Tibial artery (tissue), 4 donors: ENCODE measurements around the gene DNAH17.
A peak's percentile ranks its signal among the peaks of the same experiment; 100 is the strongest.

Experiments
- DNase-seq, 2 donors: peaks; one replicate each; pipeline ENCODE4 v3.0.0-alpha.2; 2019
- H3K27ac ChIP-seq, 2 donors: fragments of 200-600 bp; sonication (generic) in 1 of 2; 1 replicate in 1 of 2; 2 replicates in 1 of 2; pipeline ENCODE4 v1.5.1; 2018 to 2019; ENCODE audit warnings: mild to moderate bottlenecking in 1 of 2
- H3K27me3 ChIP-seq, 2 donors: fragments of 200-600 bp; sonication (generic) in 1 of 2; one replicate each; pipeline versions ENCODE4 v1.5.1 to v1.6.0; 2016 to 2019
- H3K36me3 ChIP-seq, 3 donors: fragments of 200-600 bp; sonication (generic) in 2 of 3; one replicate each; pipeline ENCODE4 v1.5.1; 2016 to 2019; ENCODE audit warnings: mild to moderate bottlenecking in 2 of 3
- H3K4me1 ChIP-seq, 4 donors: fragments of 200-600 bp; sonication (generic) in 2 of 4; 1 replicate in 3 of 4; 2 replicates in 1 of 4; pipeline ENCODE4 v1.5.1; 2016 to 2019
- H3K4me3 ChIP-seq, 2 donors: fragments of 200-600 bp; sonication (generic) in 1 of 2; 1 replicate in 1 of 2; 2 replicates in 1 of 2; pipeline ENCODE4 v1.5.1; 2018 to 2019; ENCODE audit warnings: mild to moderate bottlenecking in 2 of 2
- H3K9me3 ChIP-seq, 3 donors: fragments of 200-600 bp; sonication (generic) in 1 of 3; one replicate each; pipeline ENCODE4 v1.5.1; 2016 to 2019
- intact Hi-C: fragments of 100-400 bp; cut with DNase I; formaldehyde crosslinking; loops from one replicate; pipeline ENCODE4 v1.15.0; 2023; ENCODE audit warnings: low total_unique reads
- TF ChIP-seq, protein P1 (sequence below), 2 experiments: fragments of 200-600 bp in 1 of 2; fragments of 450-650 bp in 1 of 2; IDR thresholded peaks; one replicate each; pipeline ENCODE4 v1.5.1; 2017 to 2019; ENCODE audit warnings: antibody characterized with exemption in 2 of 2, mild to moderate bottlenecking in 1 of 2, moderate library complexity in 1 of 2

Gene DNAH17

DNA sequence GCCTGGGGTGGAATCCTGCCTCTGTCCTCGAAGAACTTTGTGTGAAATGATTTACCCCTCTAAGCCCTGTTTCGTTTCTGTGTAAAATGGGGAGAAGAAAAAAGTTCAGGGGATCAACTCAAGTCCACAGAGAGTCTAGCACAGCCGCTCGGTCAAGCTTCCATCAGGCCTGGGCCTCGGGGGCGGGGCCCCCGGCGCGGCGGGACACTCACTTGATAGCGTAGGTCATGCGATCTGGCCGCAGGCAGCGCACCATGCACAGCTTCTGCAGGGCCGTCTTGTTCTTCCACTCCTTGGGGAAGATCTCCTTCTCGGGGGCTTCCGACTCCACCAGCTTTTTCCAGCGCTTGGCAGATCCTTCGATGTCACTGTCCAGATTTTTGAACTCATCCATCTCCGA is 132.8 kb downstream of the DNAH17 start:
- intact Hi-C loops: no loop called here

DNA sequence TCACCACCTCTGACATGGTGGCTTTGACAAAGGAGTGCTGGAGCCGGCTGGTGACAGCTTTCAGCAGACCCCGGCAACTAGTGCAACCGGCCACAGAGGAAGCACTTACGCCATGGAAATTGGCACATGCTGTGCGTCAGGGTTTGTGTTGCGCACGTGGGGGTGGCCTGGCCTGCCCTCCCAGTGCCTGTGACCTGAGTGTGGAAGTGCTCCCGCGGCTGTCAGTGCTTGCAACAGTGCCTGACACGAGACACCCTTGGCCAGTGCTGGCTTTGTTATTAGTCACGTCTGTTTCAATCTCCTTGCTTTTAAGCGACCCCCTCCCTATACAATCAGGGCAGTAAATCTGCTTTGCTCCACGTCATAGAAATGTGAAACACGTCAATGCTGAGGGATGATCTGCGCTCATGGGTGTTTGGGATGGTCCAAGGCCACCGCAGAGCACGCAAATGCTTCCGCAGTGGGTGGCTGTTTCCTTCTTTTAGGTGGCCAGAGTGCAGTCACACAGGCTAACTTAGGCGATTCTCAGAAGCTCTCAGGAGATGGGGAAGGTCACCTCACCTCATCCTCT is 134.5 kb downstream of the DNAH17 start:
- TF ChIP-seq, protein P1, sequence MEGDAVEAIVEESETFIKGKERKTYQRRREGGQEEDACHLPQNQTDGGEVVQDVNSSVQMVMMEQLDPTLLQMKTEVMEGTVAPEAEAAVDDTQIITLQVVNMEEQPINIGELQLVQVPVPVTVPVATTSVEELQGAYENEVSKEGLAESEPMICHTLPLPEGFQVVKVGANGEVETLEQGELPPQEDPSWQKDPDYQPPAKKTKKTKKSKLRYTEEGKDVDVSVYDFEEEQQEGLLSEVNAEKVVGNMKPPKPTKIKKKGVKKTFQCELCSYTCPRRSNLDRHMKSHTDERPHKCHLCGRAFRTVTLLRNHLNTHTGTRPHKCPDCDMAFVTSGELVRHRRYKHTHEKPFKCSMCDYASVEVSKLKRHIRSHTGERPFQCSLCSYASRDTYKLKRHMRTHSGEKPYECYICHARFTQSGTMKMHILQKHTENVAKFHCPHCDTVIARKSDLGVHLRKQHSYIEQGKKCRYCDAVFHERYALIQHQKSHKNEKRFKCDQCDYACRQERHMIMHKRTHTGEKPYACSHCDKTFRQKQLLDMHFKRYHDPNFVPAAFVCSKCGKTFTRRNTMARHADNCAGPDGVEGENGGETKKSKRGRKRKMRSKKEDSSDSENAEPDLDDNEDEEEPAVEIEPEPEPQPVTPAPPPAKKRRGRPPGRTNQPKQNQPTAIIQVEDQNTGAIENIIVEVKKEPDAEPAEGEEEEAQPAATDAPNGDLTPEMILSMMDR (IDR thresholded peaks at IDR 0.05): no peak
- Histone ChIP-seq H3K27me3 (peaks cover 0 to 26% of the 10 kb centered on the region in 2 donors), H3K27ac (no peak overlapping the region), H3K4me1 (no peaks in the 10 kb centered on the region), H3K36me3 (no peaks in the 10 kb centered on the region), H3K4me3 (no peak overlapping the region), H3K9me3 (no peaks in the 10 kb centered on the region)
- intact Hi-C loops: no loop called here
- peak; percentile 69 to 83 for DNase-seq

More for the DNA sequence above, 132.8 kb downstream of the DNAH17 start:
- Histone ChIP-seq H3K36me3 (no peaks in the 10 kb centered on the region), H3K27me3 (peaks cover 0 to 23% of the 10 kb centered on the region in 2 donors), H3K9me3 (no peaks in the 10 kb centered on the region), H3K4me1 (no peaks in the 10 kb centered on the region), H3K4me3 (no peak overlapping the region), H3K27ac (no peak overlapping the region)
- DNase-seq: no peak
- TF ChIP-seq, protein P1 (IDR thresholded peaks at IDR 0.05): no peak

DNA sequence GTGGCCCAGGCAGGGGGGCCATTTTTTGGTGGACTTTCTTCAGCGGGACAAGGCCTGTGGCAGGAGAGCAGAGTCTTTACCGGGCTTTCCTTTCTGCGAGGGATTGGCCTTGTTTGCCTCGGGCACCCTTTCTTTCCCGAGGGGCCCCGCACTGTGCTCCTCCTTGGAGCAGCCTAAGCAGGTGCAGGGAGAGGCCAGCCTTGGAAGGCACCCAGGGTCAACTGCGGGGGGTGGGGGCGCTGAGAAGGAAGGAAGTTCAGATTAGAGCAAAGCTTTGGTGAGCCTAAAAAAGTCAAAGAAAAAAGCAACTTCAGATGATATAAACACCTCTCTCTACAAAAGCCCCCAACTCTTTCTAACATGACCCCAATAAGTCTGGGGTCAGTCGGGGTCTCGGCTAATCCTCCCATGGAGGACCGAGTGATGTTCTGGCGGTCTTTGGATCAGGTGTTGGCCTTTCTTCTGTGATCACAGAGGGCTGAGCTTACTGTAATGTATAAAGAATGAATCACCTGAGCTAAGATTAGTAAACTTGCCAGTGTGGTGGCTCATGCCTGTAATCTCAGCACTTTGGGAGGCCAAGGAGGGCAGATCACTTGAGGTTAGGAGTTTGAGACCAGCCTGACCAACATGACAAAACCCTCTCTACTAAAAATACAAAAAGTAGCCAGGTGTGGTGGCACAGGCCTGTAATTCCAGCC is 135.8 kb downstream of the DNAH17 start:
- H3K27me3 ChIP-seq: peaks cover 0 to 39% of the 10 kb centered on the region in 2 donors
- no peaks in the 10 kb centered on the region for H3K9me3 ChIP-seq
- H3K36me3 ChIP-seq: no peaks in the 10 kb centered on the region
- TF ChIP-seq, protein P1 (IDR thresholded peaks at IDR 0.05): no peak
- no peak overlapping the region for H3K4me3 ChIP-seq
- intact Hi-C loops: no loop called here
- H3K4me1 ChIP-seq: no peaks in the 10 kb centered on the region
- no peak overlapping the region for H3K27ac ChIP-seq
- DNase-seq: no peak

DNA sequence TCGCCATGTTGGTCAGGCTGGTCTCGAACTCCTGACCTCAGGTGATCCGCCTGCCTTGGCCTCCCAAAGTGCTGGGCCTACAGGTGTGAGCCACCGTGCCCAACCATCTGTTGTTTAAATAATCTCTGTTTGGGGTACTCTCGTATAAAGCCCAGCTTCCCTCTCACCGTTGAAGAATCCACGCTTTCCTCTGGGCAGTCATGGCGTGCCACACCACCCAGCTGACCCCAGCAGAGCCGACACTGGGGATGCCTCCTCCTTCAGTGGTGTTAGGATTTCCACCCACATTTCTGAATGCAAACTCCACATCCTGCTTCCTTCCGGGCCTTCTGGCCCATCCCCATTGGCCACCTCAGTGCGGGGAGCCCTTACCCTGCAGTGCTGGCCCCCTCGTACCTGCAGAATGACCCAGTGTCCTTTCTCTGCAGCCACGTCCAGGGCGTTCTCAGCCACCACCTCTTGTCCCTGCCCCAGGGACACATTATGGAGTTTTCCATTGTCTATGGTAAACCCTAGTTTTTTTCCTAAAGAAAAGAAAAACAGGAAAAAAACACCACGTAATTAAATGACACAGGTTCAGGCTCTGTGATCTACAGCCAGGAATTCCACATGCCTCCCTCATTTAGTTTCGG is 138.4 kb downstream of the DNAH17 start:
- DNase-seq: no peak
- intact Hi-C loops: no loop called here
- Histone ChIP-seq H3K36me3 (no peaks in the 10 kb centered on the region), H3K27me3 (peaks cover 0 to 38% of the 10 kb centered on the region in 2 donors), H3K4me3 (no peak overlapping the region), H3K4me1 (no peaks in the 10 kb centered on the region), H3K9me3 (no peaks in the 10 kb centered on the region), H3K27ac (no peak overlapping the region)
- TF ChIP-seq, protein P1 (IDR thresholded peaks at IDR 0.05): no peak

DNA sequence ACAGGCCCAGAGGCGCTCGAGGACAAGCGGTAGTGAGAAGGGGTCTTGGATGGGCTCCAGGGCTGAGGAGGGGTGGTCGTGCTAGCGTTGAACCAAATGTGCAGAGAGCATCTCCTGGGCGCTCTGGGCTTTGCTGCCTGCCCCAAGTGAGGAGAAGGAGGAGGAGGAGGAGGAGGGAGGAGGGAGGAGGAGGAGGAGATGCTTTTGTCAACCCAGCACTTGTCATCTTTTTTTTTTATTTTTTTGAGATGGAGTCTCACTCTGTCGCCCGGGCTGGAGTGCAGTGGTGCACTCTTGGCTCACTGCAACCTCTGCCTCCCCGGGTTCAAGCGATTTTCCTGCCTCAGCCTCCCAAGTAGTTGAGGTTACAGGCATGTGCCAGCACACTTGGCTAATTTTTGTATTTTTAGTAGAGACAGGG is 138.9 kb downstream of the DNAH17 start:
- TF ChIP-seq, protein P1 (IDR thresholded peaks at IDR 0.05): no peak
- H3K9me3 ChIP-seq: no peaks in the 10 kb centered on the region
- DNase-seq: no peak
- no peak overlapping the region for H3K27ac ChIP-seq
- H3K4me3 ChIP-seq: no peak overlapping the region
- peaks cover 0 to 35% of the 10 kb centered on the region in 2 donors for H3K27me3 ChIP-seq
- H3K36me3 ChIP-seq: no peaks in the 10 kb centered on the region
- H3K4me1 ChIP-seq: no peaks in the 10 kb centered on the region
- intact Hi-C loops: no loop called here
